Measurements from ENCODE around the gene NXN.
"Not testable (repeated sequence)": the region's sequence is repeated elsewhere in the genome, so short reads cannot be mapped to it uniquely, and the experiment has no call there.

NXN gene

DNA sequence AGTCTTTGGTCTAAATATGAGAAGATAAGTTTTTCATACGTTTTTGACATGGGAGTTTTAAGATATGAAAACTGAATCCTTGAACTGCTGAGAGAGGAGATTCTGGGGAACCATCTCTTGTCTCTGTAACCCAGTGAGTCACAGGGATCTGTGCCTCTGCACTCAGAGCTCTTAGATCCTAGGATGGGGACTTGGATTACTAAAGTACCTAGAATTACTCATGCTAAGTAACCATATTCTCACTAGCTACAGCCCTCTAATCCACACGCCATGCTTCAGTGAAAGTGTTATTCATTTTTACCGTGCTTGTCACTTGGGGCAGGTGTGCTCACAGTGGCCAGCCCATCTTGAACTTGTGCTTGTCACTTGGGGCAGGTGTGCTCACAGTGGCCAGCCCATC, 195.4 kb downstream of the NXN start:
- no peaks in the 10 kb centered on the region for H3K9me3 ChIP-seq (ENCODE audit: control insufficient read depth, insufficient read depth, low read length)
- no peak overlapping the region for H3K9ac ChIP-seq (ENCODE audit: low read depth, low read length)
- H3K4me1 ChIP-seq (ENCODE audit: insufficient read depth, low read length): peaks cover under 1% of the 10 kb centered on the region; the same call in 1 of the 2 replicates
- peaks cover 19% of the 10 kb centered on the region; the same call in 1 of the 2 replicates for H3K36me3 ChIP-seq (ENCODE audit: insufficient read depth, low read length)

DNA sequence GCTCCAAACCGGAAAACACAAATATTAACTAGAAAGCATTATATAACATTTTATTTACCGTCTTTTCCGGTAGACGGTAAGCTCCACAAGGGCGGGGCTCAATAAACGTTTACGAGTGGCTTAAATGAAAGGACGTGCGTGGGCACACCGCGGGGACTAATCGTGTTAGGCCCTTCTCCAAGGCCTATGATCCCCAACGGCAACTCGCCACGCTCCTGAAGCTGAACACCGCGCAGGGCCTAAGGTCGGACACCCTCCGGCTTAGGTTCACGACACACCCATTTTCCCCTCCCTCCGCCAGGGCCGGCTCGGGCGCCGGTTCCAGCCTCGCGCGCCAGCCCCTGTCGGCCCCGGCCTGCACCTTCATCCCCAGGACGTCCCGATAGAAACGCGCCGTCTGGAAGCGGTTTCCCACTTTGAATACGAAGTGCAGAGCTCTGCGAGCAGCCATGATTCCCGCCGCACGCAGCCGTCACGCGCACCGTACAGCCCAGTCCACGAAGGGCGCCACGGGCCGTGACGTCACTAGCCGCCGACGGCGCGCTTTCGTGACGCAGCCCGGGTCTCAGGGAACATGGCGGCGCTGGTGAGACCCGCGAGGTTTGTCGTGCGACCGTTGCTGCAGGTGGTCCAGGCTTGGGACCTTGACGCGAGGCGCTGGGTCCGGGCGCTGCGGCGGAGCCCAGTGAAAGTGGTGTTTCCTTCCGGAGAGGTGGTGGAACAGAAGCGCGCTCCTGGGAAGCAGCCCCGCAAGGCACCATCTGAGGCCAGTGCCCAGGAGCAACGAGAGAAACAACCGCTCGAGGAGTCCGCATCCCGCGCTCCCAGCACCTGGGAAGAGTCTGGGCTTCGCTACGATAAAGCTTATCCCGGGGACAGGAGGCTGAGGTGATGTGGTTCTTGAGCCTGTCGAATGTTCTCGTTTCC, 197.5 kb downstream of the NXN start, which contains the start of the genes GLOD4 and MRM3:
TSS of gene GLOD4 (minus strand) at position 476 of the 927 bp plus-strand sequence. CDS start at position 451, 25 bp downstream.
TSS of gene MRM3 (plus strand) at position 549 of the 927 bp plus-strand sequence. CDS start at position 575, 26 bp downstream.
- Histone ChIP-seq H3K9ac (ENCODE audit: low read depth, low read length) (peak within 1 kb of the TSS; percentile 95), H3K9me3 (ENCODE audit: control insufficient read depth, insufficient read depth, low read length) (no peaks in the 10 kb centered on the region), H3K36me3 (ENCODE audit: insufficient read depth, low read length) (peaks cover 22% of the 10 kb centered on the region), H3K4me1 (ENCODE audit: insufficient read depth, low read length) (no peaks in the 10 kb centered on the region)

DNA sequence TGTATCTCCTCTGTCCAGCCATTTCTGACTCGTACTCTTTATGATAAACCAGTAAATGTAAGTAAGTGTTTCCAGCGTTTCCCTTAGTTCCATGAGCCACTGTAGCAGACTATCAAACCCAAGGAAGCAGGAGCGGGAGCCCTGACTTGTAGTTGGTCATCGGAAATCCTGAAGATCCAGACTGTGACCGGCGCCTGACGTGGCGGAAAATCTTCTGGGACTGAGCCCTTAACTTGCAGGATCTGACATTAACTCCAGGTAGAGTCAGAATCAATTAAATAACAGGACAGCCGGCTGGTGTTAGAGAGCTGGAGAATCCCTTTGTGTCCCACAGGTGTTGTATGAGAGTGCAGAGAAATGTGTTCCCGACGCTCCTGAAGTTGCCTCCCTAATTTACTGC, 201.5 kb downstream of the NXN start:
- H3K9ac ChIP-seq (ENCODE audit: low read depth, low read length): no peak overlapping the region
- H3K9me3 ChIP-seq (ENCODE audit: control insufficient read depth, insufficient read depth, low read length): no peaks in the 10 kb centered on the region
- no peaks in the 10 kb centered on the region for H3K4me1 ChIP-seq (ENCODE audit: insufficient read depth, low read length)
- peaks cover 39% of the 10 kb centered on the region for H3K36me3 ChIP-seq (ENCODE audit: insufficient read depth, low read length)

DNA sequence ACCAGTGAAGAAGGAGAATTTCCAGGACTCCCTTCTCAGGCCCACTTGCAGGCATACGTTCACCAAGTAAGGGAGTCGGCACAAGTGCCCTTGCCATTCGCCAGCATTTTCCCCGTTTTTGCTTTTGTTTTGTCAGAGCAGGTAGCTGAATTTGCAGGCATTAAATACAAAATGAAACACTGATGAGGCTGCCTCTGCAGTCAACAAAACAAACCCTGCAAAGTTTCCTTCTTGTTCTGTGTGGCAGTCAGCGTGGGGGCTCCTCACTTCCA, 205.3 kb downstream of the NXN start:
- no peaks in the 10 kb centered on the region for H3K9me3 ChIP-seq (ENCODE audit: control insufficient read depth, insufficient read depth, low read length)
- no peaks in the 10 kb centered on the region for H3K4me1 ChIP-seq (ENCODE audit: insufficient read depth, low read length)
- H3K9ac ChIP-seq (ENCODE audit: low read depth, low read length): no peak overlapping the region
- H3K36me3 ChIP-seq (ENCODE audit: insufficient read depth, low read length): peaks cover 44% of the 10 kb centered on the region

DNA sequence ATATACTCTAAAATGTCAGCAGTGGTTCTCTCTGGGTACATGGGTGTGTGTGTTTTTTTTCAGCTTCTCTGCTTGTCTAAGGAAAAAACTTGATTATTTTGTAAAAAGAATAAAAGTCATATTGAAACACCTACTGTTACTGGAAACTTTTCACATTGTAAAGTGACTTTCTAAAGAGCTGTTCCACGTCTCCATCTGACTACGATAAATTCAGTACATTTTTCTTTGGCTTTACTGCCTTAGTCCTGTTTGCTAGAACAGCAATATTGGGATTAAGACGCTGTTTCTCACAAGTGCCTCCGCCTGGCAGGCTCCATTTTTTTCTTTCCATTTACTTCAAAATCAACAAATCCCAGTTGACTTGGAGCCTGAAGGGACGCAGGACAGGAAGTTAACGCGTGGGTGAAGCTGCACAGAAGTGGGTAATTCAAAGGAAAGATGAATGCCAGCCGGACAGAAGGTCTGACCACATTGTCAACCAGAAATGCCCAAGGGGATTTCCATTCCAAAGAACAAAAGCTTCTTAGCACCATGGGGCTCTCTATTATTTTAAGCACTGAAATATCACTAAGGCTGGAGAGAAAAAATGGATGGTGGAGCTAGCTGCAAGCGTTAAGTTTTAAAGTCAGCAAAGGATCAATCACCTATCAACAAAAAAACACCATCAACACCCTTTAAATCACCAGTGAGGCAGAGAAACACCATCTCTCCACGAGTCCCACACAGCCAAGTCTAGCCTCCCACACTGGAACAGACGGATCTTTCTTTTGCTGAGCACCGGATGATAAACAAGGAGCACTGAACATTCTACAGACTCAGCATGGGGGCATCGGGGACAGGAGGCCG, 205.9 kb downstream of the NXN start:
- H3K36me3 ChIP-seq (ENCODE audit: insufficient read depth, low read length): peaks cover 48% of the 10 kb centered on the region
- H3K9me3 ChIP-seq (ENCODE audit: control insufficient read depth, insufficient read depth, low read length): no peaks in the 10 kb centered on the region
- H3K9ac ChIP-seq (ENCODE audit: low read depth, low read length): no peak overlapping the region
- H3K4me1 ChIP-seq (ENCODE audit: insufficient read depth, low read length): no peaks in the 10 kb centered on the region

DNA sequence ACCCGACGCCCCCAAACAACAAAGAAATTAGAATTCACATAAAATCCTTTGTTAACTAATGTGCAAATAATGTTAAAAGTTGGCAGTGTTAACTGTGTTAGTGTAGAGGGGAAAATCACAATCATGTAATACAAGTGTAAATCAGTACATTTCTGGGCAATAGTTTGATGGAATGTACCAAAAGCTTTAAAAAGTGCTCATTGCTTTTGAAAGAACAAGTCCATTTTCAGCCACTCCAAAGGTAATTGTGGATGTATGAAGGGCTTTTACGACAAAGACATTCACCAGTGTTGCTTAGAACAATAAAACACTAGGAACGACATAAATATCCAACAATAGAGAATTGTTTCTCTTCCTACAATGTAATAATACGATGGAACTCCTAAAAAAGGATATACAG, 206.6 kb downstream of the NXN start:
- Histone ChIP-seq H3K9ac (ENCODE audit: low read depth, low read length) (no peak overlapping the region), H3K9me3 (ENCODE audit: control insufficient read depth, insufficient read depth, low read length) (no peaks in the 10 kb centered on the region), H3K36me3 (ENCODE audit: insufficient read depth, low read length) (peaks cover 42% of the 10 kb centered on the region), H3K4me1 (ENCODE audit: insufficient read depth, low read length) (no peaks in the 10 kb centered on the region)

DNA sequence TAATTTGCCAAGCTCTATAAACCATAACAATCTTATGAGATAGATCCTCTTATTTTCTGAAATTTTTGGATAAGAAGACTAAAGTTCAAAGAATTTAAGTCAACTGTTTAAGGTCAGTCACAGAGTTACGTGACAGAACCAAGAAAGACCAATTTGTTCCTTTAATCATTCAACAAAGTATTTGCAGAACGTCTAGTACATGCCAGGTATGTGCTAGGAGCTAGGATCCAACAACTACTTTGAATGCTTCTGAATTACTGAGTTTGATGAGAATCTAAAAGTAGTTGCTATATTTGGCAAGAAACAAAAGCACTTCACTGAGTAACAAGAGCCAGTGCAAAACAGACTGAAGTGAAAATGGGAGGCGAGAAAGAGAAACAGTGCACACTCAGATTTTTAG, 212.5 kb downstream of the NXN start:
- H3K36me3 ChIP-seq (ENCODE audit: insufficient read depth, low read length): peaks cover 41% of the 10 kb centered on the region
- H3K9ac ChIP-seq (ENCODE audit: low read depth, low read length): no peak overlapping the region
- H3K9me3 ChIP-seq (ENCODE audit: control insufficient read depth, insufficient read depth, low read length): no peaks in the 10 kb centered on the region
- H3K4me1 ChIP-seq (ENCODE audit: insufficient read depth, low read length): no peaks in the 10 kb centered on the region

DNA sequence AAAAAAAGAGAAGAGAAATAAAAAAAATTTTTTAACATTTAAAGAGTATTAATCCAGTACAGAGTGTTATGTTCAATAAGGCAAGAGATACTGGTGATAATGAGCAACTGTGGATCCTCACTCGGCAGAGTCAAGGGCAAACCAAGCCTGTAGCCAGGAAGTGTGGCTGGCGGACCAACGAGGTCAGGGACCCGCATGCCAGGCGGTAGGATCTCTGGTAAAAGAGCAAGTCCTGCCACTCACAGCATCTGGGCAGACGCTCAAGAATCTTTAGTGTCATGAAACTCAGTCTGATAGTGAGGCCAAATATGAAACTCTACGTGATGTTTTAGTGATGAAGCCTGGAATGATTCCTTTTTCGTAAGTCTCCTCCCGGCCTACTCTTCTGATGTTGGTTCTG, 219.2 kb downstream of the NXN start:
- Histone ChIP-seq H3K9me3 (ENCODE audit: control insufficient read depth, insufficient read depth, low read length) (no peaks in the 10 kb centered on the region), H3K9ac (ENCODE audit: low read depth, low read length) (no peak overlapping the region), H3K36me3 (ENCODE audit: insufficient read depth, low read length) (peaks cover 41% of the 10 kb centered on the region), H3K4me1 (ENCODE audit: insufficient read depth, low read length) (no peaks in the 10 kb centered on the region)

DNA sequence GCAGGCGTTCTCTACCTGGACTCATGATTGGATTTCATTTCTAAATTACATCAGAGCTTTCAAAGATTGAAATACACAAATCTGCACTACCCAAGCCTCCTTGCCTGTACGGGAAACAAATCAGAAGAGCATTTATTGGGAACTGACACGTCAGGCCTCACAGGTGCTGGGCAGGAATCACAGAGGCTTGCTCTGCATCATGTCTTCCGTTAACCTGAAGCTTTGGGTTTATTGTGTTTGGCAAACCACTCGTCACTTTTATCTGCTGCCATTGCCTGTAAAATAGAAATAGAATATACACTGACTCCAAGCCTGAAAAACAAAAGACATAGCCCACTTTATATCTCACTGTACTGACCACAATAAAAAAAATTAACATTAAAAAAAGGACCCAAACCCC, 219.6 kb downstream of the NXN start:
- H3K9me3 ChIP-seq (ENCODE audit: control insufficient read depth, insufficient read depth, low read length): no peaks in the 10 kb centered on the region
- H3K4me1 ChIP-seq (ENCODE audit: insufficient read depth, low read length): no peaks in the 10 kb centered on the region
- H3K36me3 ChIP-seq (ENCODE audit: insufficient read depth, low read length): peaks cover 38% of the 10 kb centered on the region
- H3K9ac ChIP-seq (ENCODE audit: low read depth, low read length): no peak overlapping the region

DNA sequence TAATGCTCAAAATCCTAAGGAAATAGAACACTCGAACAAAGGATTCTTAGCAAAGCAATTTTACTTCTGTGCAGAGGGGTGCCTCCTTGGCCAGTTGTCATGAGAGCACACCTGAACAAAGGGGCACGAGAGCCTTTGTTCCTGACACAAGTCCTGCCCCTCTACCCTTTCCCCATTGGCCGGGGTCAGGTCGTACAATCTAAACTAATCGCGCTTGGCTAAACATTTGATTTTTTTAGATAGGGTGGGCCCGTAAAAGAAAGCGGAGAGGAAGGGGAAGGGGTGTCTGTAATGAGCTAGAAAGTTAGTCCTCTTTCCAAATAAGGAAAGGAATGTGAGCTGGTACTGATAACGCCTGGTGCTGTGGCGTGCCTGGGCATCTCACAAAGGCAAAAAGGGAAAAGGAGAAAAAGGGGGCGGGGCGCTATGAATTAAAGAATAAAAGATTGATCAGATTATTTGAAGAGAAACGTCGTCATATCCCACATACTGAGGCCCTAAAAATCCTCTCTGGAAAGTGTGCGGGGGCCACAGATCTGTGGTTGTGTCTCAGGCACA, 223.5 kb downstream of the NXN start:
- not testable (repeated sequence) for H3K9ac ChIP-seq (ENCODE audit: low read depth, low read length); H3K9me3 ChIP-seq (ENCODE audit: control insufficient read depth, insufficient read depth, low read length); H3K4me1 ChIP-seq (ENCODE audit: insufficient read depth, low read length)
- H3K36me3 ChIP-seq (ENCODE audit: insufficient read depth, low read length): peaks cover 14% of the 10 kb centered on the region

DNA sequence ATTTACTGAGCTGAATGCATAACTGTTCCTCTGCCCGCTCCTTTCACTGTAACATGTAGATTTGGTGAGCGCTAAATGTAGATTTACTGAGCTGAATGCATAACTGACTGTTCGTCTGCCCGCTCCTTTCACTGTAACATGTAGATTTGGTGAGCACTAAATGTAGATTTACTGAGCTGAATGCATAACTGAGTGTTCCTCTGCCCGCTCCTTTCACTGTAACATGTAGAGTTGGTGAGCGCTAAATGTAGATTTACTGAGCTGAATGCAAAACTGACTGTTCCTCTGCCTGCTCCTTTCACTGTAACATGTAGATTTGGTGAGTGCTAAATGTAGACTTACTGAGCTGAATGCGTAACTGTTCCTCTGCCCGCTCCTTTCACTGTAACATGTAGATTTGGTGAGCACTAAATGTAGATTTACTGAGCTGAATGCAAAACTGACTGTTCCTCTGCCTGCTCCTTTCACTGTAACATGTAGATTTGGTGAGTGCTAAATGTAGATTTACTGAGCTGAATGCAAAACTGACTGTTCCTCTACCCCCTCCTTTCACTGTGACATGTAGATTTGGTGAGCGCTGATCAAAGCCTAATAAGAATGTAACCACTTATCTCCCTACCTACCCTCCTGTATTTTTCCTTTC, 224.1 kb downstream of the NXN start:
- not testable (repeated sequence) for H3K9me3 ChIP-seq (ENCODE audit: control insufficient read depth, insufficient read depth, low read length); H3K4me1 ChIP-seq (ENCODE audit: insufficient read depth, low read length); H3K9ac ChIP-seq (ENCODE audit: low read depth, low read length)
- peaks cover 10% of the 10 kb centered on the region for H3K36me3 ChIP-seq (ENCODE audit: insufficient read depth, low read length)

DNA sequence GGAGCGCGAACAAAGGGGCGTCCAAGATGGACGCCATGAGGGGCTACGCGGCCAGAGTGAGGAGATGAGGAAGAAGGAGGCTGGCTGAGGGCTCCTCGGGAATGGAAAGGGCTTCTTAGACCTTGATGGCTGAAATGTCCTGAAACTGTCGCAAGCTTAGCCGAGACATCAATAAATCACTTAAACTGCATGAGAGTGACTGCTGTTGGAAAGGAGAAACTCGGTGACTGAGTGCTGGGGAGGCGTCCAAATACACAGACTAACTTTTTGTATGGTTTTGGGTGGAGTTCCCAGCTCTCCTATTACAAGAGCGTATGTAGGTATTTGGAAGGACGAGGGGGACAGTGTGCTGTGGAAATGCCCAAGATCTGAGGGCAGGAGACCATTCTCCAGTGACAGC, 226.2 kb downstream of the NXN start:
- peaks cover 4% of the 10 kb centered on the region; the same call in 1 of the 2 replicates for H3K9me3 ChIP-seq (ENCODE audit: control insufficient read depth, insufficient read depth, low read length)
- no peak overlapping the region; the same call in 1 of the 2 replicates for H3K9ac ChIP-seq (ENCODE audit: low read depth, low read length)
- no peaks in the 10 kb centered on the region; the same call in 1 of the 2 replicates for H3K4me1 ChIP-seq (ENCODE audit: insufficient read depth, low read length)
- H3K36me3 ChIP-seq (ENCODE audit: insufficient read depth, low read length): peaks cover 15% of the 10 kb centered on the region

DNA sequence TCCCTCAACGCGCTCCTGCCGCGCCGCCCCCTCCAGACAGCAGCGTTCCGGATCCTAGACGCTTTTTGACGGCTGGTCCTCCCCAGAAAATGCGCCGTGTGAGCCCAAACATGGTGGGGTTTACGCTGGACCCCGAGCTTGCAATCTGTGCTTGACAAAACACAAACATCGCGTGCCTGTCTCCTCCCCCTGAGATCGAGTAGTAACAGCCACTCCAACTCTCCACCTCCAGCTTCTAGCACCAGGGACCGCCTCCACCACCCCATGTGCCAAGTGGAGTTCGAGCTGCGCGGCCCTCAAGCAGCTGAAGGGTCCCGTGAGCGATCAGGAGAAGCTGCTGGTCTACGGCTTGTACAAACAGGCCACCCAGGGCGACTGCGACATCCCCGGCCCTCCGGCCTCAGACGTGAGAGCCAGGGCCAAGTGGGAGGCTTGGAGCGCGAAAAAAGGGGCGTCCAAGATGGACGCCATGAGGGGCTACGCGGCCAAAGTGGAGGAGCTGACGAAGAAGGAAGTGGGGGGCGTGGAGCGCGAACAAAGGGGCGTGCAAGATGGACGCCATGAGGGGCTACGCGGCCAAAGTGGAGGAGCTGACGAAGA, 226.9 kb downstream of the NXN start:
- Histone ChIP-seq H3K9me3 (ENCODE audit: control insufficient read depth, insufficient read depth, low read length) (peaks cover 4% of the 10 kb centered on the region; the same call in 1 of the 2 replicates), H3K36me3 (ENCODE audit: insufficient read depth, low read length) (peaks cover 19% of the 10 kb centered on the region), H3K9ac (ENCODE audit: low read depth, low read length) (peak overlapping the region; percentile 65), H3K4me1 (ENCODE audit: insufficient read depth, low read length) (no peaks in the 10 kb centered on the region; the same call in 1 of the 2 replicates)

All from ES-I3 (cell line).